ENCODE data around the gene MAP4K5. TPM values are rescaled to one million over a fixed set of nuclear protein-coding genes. Genes with fewer than 3 reads are reported as not detected.

MAP4K5 gene
- total RNA-seq, 1 donor from 2014 or later, result 73.0 TPM

GRCh38 chr14:50407111-50407812, 125.1 kb downstream of the MAP4K5 start:
- Mint-ChIP-seq H3K4me1 (ENCODE audit: low read depth) (peaks cover 5% of the 10 kb centered on the region), H3K36me3 (ENCODE audit: insufficient read depth) (peaks cover 21% of the 10 kb centered on the region), H3K9me3 (ENCODE audit: low read depth) (peaks cover 18% of the 10 kb centered on the region)

GRCh38 chr14:50403419-50403818, 128.9 kb downstream of the MAP4K5 start:
- Mint-ChIP-seq H3K4me1 (ENCODE audit: low read depth) (peaks cover 8% of the 10 kb centered on the region), H3K27ac (no peak overlapping the region), H3K36me3 (ENCODE audit: insufficient read depth) (peaks cover 7% of the 10 kb centered on the region), H3K27me3 (no peaks in the 10 kb centered on the region), H3K9me3 (ENCODE audit: low read depth) (peaks cover 10% of the 10 kb centered on the region), H3K4me3 (ENCODE audit: low read depth) (no peak overlapping the region)
- TF ChIP-seq CTCF (IDR thresholded peaks at IDR 0.05; ENCODE audit: unreplicated experiment), result no peak
- DNase-seq (ENCODE audit: low spot score, unreplicated experiment), result no peak

More at GRCh38 chr14:50407111-50407812, 125.1 kb downstream of the MAP4K5 start:
- Mint-ChIP-seq H3K27ac (no peak overlapping the region), H3K4me3 (ENCODE audit: low read depth) (no peak overlapping the region), H3K27me3 (no peaks in the 10 kb centered on the region)
- TF ChIP-seq CTCF (IDR thresholded peaks at IDR 0.05; ENCODE audit: unreplicated experiment), result no peak
- DNase-seq (ENCODE audit: low spot score, unreplicated experiment), result no peak

GRCh38 chr14:50402965-50403364, 129.4 kb downstream of the MAP4K5 start:
- no peak for DNase-seq (ENCODE audit: low spot score, unreplicated experiment)
- peaks cover 10% of the 10 kb centered on the region for H3K4me1 Mint-ChIP-seq (ENCODE audit: low read depth)
- H3K27ac Mint-ChIP-seq, result no peak overlapping the region
- H3K4me3 Mint-ChIP-seq (ENCODE audit: low read depth), result no peak overlapping the region
- H3K36me3 Mint-ChIP-seq (ENCODE audit: insufficient read depth), result peaks cover 7% of the 10 kb centered on the region
- peaks cover 10% of the 10 kb centered on the region for H3K9me3 Mint-ChIP-seq (ENCODE audit: low read depth)
- H3K27me3 Mint-ChIP-seq, result peaks cover 3% of the 10 kb centered on the region
- no peak for TF ChIP-seq CTCF (IDR thresholded peaks at IDR 0.05; ENCODE audit: unreplicated experiment)

GRCh38 chr14:50400461-50400860, 131.9 kb downstream of the MAP4K5 start:
- TF ChIP-seq CTCF (IDR thresholded peaks at IDR 0.05; ENCODE audit: unreplicated experiment), result no peak
- H3K27ac Mint-ChIP-seq, result no peak overlapping the region
- H3K27me3 Mint-ChIP-seq, result peaks cover 19% of the 10 kb centered on the region
- H3K9me3 Mint-ChIP-seq (ENCODE audit: low read depth), result peaks cover 1% of the 10 kb centered on the region
- no peak for DNase-seq (ENCODE audit: low spot score, unreplicated experiment)
- peaks cover 11% of the 10 kb centered on the region for H3K4me1 Mint-ChIP-seq (ENCODE audit: low read depth)
- peaks cover under 1% of the 10 kb centered on the region for H3K36me3 Mint-ChIP-seq (ENCODE audit: insufficient read depth)
- H3K4me3 Mint-ChIP-seq (ENCODE audit: low read depth), result no peak overlapping the region

- DNase-seq (ENCODE audit: low spot score, unreplicated experiment), result no peak
- Mint-ChIP-seq H3K27me3 (peaks cover 23% of the 10 kb centered on the region), H3K4me3 (ENCODE audit: low read depth) (no peak overlapping the region), H3K9me3 (ENCODE audit: low read depth) (no peaks in the 10 kb centered on the region), H3K36me3 (ENCODE audit: insufficient read depth) (no peaks in the 10 kb centered on the region), H3K4me1 (ENCODE audit: low read depth) (peaks cover 11% of the 10 kb centered on the region), H3K27ac (no peak overlapping the region)
- no peak for TF ChIP-seq CTCF (IDR thresholded peaks at IDR 0.05; ENCODE audit: unreplicated experiment)
Measured at GRCh38 chr14:50399251-50400032, 132.9 kb downstream of the MAP4K5 start.
